ENCODE results near the gene ARHGEF12.

The ARHGEF12 gene

DNA sequence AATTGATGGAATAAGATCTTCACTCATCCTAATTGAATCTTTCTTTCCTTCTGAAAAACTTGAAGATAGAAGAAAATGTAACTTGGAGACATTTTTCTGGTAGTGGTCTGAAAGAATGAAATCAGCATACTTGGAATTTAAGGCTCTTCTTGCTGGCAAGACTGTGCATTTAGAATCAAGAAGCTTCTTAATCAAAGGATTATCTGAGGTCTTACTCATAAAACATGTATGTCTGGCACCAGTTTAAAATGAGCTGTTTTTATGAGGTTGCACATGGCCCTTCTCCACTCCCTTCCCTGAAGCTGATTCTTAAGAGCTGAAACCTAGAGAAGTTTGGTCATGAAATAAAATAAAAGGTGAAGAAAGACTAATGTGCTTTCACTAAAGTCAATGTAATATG is 77.3 kb downstream of the ARHGEF12 start:
- FAIRE-seq (no peak), DNase-seq (ENCODE audit: insufficient read length, low spot score) (no peak)

DNA sequence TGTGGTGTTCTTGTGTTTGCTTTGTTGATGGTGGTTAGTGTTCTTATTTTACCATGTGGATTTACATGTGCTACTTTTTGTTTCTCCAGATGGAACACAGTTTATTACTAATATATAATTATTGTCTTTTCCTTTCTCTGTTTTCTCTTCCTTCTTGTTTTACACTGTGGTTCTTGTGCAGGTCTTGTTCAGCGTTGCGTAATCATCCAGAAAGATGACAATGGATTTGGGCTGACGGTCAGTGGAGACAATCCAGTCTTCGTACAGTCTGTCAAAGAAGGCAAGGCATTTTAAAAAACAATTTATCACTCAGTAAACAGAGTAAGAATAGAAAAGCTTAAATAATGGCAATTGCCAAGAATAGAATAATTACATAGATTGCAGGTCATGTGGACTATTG is 84.4 kb downstream of the ARHGEF12 start:
- no peak for FAIRE-seq
- no peak for DNase-seq (ENCODE audit: insufficient read length, low spot score)

DNA sequence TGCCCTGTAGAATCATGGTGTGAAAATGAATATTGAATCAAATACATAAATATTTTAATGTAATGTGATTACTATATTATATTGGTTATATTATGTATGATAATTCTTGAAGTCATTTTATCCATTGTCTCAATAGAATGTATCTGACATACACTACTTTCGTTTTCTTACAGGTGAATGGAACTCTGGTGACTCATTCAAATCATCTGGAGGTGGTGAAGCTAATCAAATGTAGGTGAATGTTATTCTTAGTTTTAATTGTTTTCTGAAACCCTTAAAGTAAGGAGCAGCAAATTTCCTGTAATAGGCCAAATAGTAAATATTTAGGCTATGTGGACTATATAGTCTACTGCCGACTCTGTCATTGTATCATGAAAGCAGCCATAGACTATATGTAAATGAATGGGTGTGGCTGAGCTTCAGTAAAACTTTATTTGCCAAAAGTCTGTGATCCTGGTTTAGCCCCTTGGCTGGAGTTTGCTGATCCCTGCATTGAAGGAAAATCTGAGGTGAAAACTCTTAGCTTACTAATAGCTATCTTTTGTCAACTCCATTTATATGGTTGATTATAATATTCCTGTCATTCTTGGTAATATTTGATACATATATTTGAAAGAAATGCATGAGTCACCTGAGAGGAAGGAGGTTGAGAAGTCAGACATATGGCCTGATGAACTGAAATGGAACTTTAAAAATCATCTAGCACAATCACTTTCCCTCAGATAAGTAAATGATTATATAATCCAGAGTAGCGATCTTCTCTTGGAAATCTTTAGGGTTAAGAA is 88.2 kb downstream of the ARHGEF12 start:
- FAIRE-seq (peak; percentile 31), DNase-seq (ENCODE audit: insufficient read length, low spot score) (no peak)

DNA sequence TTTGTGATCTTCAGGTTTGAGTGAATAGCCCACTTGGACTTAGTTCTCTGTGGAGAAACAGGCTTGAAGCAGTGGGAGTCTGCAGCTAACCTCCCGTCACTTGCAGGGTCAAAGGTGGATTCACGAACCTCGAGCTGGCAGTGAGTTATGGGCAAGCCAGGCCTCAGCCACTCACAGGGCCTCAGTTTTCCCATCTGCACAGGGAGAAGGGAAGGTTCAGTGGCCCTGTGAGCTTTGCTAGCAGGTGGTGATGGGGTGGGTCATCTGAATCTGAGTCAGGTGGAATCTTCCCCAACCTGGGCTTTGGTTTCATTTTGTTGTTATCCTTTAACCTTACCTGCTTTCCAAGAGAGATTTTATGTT is 88.7 kb downstream of the ARHGEF12 start:
- FAIRE-seq: peak; percentile 57
- DNase-seq (ENCODE audit: insufficient read length, low spot score): no peak

DNA sequence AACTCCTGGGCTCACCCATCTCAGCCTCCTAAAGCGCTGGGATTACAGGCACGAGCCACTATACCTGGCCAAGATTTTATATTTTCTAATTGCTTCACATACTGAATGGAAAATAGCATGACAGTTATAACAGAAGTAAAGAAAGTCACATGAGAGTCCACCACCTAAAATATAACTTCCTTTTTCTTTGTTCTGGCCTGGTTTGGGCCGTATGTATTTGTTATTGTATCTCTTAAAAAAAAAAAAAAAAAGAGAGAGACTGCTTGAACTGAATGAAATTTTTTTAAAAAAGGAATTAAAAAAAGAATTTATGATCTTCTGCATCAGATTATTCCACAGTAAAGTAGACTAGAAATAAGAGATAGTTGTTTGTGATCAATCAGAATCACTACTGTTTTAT is 89.3 kb downstream of the ARHGEF12 start:
- DNase-seq (ENCODE audit: insufficient read length, low spot score) (no peak), FAIRE-seq (no peak)

DNA sequence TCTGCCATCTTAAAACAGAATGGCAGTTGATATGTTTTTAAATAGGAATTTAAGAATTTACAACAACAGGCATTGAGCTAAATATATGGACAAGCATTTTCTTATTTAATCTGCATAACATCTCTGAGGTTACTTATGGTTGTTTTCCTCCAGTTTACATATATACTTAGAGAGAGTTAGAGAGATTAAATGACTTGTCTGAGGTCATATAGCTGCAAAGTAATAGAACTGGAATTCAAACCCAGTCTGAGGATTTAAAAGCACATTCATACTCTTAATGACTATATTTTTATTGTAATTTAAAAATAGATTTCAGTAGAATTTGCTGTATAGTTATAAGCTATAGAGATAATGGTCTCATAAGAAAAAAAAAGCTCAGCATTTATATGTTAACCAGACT is 93.9 kb downstream of the ARHGEF12 start:
- FAIRE-seq (no peak), DNase-seq (ENCODE audit: insufficient read length, low spot score) (no peak)

DNA sequence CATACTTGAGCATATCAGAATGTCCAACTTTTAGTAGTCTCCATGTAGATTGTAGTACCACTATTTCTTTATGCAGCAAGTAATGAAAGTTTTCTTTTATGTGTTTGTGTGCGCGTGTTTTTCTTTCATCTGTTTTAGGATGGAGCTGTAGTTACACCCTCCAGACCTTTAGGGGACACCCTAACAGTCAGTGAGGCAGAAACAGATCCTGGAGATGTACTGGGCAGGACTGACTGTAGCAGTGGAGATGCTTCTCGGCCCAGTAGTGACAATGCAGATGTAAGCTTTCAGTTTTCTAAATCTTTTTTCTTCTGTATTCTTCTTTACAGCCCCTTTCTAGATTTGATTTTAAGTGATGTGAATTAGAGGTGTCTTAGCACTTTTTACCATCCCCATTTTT is 95.4 kb downstream of the ARHGEF12 start:
- FAIRE-seq: no peak
- DNase-seq (ENCODE audit: insufficient read length, low spot score): no peak

DNA sequence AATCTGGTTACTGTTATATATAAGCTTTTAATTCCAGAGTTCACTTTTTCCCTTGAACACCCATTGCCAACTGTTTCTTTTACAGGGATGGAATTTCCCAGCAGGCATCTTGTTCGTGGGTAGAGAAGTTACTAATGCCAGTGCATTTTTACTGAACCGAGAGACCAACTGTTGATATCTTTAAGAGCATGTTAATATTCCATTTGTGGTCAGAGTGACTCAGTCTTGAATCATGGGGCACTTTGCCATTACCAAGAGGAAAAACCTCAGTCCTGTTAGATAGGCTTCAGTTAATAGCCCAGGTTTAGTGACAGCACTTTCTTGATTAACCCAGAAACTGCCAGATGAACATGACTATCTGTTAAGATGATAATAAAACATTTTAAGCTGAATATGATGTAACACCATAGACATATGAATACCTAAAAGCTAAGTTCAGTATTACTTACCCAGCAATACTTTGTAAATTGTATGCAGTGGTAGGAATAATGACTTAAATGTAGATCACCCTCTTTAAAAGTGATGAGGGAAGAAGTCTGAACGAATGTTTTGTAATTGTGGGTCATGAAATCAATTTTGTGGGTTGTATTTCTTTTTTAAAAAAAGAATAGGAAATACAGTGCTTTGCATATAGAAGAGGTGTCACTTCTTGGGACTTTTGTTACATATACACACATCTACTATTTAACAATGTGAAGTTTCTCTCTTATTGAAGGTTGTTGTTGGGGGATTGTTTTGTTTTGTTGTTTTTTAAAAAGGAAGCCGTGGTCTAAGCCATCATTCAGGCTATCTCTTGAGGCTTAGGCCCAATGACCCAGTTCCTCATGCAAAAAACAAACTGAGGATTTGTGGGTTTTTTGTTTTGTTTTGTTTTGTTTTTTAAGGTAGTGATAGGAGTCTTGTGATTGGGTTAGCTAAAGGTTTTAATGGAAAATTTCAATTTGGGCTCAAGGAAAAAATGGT is 96.1 kb downstream of the ARHGEF12 start:
- DNase-seq (ENCODE audit: insufficient read length, low spot score) (no peak), FAIRE-seq (no peak)

DNA sequence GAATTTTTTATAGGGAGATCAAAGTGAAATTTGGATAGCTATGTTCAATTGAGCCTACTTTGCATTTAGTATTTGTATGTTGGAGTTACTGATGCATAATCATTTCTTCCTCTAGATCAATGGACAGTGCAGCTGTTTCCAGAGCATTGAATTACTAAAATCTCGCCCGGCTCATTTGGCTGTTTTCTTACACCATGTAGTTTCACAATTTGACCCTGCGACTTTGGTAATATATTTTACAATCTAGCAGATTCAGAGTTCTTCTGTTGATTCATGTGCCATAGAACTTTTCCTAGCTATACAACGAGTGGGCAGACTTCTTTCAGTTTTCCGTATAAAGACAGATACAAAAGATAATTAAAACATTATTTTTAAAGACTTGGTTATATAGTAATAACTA is 105.4 kb downstream of the ARHGEF12 start:
- DNase-seq (ENCODE audit: insufficient read length, low spot score): no peak
- FAIRE-seq: no peak

DNA sequence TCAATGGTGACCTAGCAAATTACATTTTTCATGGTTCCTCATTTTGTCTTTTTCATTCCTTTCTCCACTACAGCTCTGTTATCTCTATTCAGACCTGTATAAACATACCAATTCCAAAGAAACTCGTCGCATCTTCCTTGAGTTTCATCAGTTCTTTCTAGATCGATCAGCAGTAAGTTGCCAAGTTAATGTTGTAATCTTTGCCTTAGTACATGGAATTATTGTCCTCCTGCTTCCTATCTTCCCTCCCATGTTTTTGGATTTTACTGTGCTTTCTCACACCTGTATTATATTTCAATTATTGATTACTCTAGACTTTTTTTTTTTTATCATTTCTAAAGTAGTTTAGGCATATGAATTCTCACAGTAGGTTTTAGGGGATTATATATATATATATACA is 105.8 kb downstream of the ARHGEF12 start:
- no peak for DNase-seq (ENCODE audit: insufficient read length, low spot score)
- FAIRE-seq: no peak

DNA sequence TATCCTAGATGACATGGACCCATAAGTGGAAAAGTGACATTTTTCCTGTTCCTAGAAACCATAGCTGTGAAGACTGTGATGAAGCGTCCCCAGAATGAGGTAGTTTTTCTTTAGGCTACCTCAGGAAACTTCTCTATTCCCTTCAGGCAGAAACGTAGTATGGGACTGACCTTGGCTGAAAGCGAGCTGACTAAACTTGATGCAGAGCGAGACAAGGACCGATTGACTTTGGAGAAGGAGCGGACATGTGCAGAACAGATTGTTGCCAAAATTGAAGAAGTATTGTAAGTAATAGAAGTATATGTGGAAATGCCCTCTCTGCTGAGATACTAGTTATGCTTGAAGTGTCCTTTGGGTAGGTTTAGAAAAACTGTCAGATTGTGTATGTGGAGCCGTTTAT is 110.6 kb downstream of the ARHGEF12 start:
- FAIRE-seq (no peak), DNase-seq (ENCODE audit: insufficient read length, low spot score) (no peak)

DNA sequence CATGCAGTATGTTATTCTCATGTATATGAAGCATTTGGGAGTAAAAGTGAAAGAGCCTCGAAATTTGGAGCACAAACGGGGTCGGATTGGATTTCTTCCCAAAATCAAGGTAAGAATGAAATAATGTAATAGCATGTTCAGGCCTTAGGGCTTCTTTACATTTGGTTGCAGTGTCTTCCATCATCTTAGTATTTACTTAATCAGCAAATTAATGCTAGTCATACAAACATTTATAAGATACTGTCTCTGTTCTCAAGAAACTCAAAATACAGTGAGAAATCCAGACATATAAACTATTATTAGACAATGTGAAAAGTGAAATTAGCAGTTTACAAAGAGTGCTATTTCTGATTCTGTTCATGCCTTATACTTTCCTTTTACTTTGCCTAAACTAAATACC is 112.0 kb downstream of the ARHGEF12 start:
- no peak for DNase-seq (ENCODE audit: insufficient read length, low spot score)

DNA sequence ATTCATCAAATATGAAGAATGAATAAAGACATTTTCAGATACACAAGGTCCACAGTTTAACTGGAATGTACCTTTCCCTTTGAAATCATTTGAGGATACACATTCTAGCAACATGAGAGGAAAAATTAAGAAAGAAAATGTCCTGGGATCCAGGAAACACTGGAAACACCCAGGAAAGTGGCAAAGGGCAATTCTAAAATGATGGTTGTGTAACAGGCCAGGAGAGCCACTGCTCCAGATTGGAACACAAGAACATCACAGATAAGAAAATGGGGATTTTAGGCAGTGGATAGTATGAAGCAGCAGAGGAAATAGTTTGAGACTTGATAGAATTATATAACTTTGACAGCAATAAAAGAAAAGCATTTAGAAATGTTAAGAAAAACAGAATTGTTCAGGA is 119.3 kb downstream of the ARHGEF12 start:
- FAIRE-seq (no peak), DNase-seq (ENCODE audit: insufficient read length, low spot score) (no peak)

More for the DNA sequence above, 112.0 kb downstream of the ARHGEF12 start:
- no peak for FAIRE-seq

DNA sequence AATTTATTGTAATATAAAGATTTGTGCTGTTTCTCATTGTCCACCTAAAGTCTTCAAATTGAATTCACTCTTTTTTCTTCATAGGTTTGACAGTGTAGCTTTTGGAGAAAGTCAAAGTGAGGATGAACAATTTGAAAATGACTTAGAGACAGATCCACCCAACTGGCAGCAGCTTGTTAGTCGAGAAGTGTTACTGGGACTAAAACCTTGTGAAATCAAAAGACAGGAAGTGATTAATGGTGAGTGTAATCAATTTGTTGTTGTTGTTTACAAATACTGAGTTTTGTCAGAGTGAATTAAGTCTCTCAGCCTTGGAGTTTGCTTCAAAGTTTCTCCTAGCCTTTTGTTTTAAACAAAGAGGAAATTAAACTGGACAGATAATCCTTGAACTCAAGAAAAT is 121.8 kb downstream of the ARHGEF12 start:
- FAIRE-seq: no peak

DNA sequence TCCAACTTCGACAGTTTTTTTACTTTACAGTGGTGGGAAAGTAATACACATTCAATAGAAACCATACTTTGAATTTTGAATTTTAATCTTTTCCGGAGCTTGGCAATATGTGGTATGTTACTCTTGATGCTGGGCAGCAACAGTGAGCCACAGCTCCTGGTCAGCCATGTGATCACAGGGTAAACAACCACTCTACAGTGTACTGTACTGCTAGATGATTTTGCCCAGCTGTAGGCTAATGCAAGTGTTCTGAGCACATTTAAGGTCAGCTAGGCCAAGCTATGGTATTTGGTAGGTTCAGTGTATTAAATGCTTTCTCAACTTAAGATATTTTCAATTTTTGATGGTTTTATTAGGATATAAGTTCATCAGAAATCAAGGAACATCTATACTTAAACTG is 126.6 kb downstream of the ARHGEF12 start:
- DNase-seq (ENCODE audit: insufficient read length, low spot score): no peak
- no peak for FAIRE-seq

More for the DNA sequence above, 121.8 kb downstream of the ARHGEF12 start:
- DNase-seq (ENCODE audit: insufficient read length, low spot score): no peak

DNA sequence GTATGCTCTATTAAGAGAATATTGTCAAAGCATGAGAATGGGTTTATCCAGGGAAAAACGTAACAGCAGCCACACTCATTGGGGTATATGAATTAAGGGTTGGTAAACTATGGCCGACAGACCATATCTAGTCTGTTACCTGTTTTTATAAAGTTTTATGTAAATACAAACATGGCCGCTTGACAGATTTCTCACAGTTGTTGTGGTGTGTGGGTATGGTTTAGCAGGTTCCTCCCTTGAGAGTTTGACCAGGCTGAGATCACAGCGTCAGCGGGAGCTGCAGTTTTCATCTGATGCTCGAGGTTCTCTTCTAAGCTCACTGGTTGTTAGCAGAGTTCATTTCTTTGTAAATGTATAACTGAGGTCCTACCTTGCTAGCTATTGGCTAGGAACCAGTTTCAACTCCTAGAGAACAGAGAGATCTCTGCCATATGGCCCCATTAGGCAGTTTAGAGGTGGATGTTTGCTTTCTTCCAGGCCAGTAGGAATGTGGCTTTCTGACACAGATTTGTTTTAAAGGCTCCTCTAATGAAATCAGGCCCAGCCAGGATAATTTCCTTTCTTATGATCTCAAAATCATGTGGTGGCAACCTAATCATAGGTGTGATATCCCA is 129.8 kb downstream of the ARHGEF12 start:
- DNase-seq (ENCODE audit: insufficient read length, low spot score) (no peak), FAIRE-seq (no peak)

DNA sequence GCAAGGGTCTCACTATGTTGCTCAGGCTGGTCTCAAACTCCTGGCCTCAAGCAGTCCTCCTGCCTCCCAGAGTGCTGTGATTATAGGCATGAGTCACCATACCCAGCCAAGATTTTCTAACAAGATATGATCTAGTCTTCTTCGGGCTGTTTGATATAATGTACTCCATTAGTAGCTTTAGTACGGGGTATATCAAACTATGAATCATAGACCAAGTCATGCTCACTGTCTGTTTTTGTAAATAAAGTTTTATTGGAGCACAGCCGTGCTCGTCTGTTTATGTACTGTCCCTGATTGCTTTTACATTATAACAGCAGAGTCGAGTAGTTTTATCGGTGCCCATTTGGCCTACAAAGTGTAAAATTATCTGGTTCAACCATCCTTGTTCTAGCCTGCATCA is 131.4 kb downstream of the ARHGEF12 start:
- FAIRE-seq: no peak
- no peak for DNase-seq (ENCODE audit: insufficient read length, low spot score)

DNA sequence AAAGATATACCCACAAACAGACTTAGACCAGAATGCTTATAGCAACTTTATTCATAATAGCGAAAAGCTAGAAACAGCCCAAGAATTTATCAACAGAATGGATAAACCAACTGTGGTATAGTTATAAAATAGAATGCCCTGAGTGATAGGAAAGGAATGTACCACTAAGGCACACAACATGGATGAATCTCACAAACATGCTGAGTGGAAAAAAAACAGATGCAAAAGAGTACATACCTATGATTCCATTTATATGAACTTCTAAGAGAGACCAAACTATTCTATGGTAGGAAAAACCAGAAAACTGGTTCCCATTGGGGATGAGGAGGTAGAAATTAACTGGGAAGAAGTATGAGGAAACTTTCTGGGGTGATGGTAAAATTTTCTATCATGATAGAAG is 134.9 kb downstream of the ARHGEF12 start:
- DNase-seq (ENCODE audit: insufficient read length, low spot score) (no peak), FAIRE-seq (no peak)

DNA sequence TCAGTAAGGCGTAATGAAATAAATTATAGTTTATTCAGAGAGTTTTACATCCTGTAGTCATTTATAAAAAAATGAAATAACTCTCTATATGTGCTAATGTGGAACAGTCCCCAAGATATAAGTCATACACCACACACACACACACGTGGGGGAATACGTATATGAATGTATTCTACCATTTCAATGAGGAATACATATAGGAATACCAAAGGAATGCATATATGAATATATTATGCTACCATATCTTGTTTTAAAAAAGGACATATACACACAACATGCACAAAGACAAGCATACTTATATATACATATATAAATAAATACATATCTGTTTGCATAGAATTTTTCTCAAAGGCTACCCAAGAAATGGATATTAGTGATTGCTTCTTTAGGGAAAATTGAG is 135.8 kb downstream of the ARHGEF12 start:
- FAIRE-seq: no peak
- no peak for DNase-seq (ENCODE audit: insufficient read length, low spot score)

DNA sequence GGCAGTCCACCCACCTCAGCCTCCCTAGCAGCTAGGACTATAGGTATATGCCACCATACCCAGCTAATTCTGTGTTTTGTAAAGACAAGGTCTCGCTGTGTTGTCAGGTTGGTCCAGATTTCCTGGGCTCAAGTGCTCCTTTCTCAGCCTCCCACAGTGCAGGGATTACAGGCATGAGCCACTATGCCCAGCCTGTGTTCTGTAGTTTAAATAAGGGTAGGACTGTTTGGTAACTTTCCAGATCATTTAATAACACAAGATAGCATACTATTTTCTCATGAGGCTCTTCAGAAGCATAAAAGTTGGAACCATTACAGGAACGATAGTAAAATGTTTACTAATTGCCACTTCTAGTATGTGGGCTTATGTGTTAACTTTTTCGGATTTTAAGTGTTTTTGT is 137.3 kb downstream of the ARHGEF12 start:
- no peak for FAIRE-seq
- DNase-seq (ENCODE audit: insufficient read length, low spot score): no peak

DNA sequence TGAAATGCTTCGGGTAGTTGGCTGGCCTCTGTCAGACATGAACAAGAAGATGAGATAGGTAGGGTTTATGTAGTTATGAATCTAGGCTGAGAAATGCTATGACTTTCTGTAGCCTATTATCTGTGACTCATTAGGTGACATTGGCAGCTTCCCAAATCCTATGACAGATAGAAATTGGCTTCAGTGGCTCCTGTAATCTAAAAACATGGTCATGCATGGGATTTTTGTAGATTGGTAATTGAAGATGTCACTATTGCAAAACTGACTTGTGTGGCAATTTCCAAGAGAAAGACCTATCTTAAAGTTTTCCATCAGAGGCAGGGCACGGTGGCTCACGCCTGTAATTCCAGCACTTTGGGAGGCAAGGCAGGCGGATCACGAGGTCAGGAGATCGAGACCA is 145.9 kb downstream of the ARHGEF12 start:
- no peak for DNase-seq (ENCODE audit: insufficient read length, low spot score)
- FAIRE-seq: no peak

DNA sequence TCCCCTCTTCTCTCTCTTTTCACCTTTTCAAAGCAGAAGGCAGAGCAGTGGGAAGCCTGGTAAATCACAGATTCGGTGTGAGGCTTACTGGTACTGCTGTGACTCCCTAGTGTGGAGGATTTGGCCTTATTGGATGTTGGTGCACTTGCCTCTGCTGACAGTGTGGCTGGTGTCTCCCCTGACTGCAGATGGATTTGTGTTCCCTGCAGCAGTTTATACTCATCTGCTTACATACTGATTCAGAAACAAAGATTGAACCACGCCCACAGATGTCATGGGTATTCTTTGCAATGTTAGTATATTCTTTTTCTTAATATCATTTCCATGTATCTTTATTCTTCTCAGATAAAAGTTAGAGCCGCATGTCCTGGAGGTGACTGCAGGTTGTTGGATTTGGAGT is 148.5 kb downstream of the ARHGEF12 start:
- DNase-seq (ENCODE audit: insufficient read length, low spot score) (no peak), FAIRE-seq (no peak)

Data from GM19239 (cell line).